Right lobe of liver (tissue), 6 donors: ENCODE data around the gene CNPPD1. TPM values are rescaled to one million over a fixed set of nuclear protein-coding genes. Genes with fewer than 3 reads are reported as not detected.

Experiments used
- ATAC-seq, 4 donors: fragments of 200-7000 bp; cut with Tn5 transposase; one replicate each; pipeline ENCODE4 v1.9.1; 2020; ENCODE audit warnings: mild to moderate bottlenecking in 4 of 4, moderate library complexity in 4 of 4
- DNase-seq, 3 donors: peaks; one replicate each; pipeline ENCODE4 v3.0.0-alpha.2; 2020
- H3K27ac ChIP-seq, 3 donors: fragments of 200-600 bp; one replicate each; pipeline ENCODE4 v1.8.0; 2022
- H3K27me3 ChIP-seq, 2 donors: fragments of 200-600 bp; one replicate each; pipeline ENCODE4 v1.8.0; 2022
- H3K36me3 ChIP-seq, 4 donors: fragments of 200-600 bp; sonication (generic) in 1 of 4; one replicate each; pipeline versions ENCODE4 v1.5.1 to v1.8.0; 2017 to 2022; ENCODE audit warnings: control low read depth in 1 of 4
- H3K4me1 ChIP-seq, 4 donors: fragments of 200-600 bp; sonication (generic) in 1 of 4; one replicate each; pipeline versions ENCODE4 v1.5.1 to v1.8.0; 2017 to 2022; ENCODE audit warnings: control low read depth in 1 of 4
- H3K4me3 ChIP-seq, 3 donors: fragments of 200-600 bp; one replicate each; pipeline ENCODE4 v1.8.0; 2022
- H3K9me3 ChIP-seq, 4 donors: fragments of 200-600 bp; sonication (generic) in 1 of 4; one replicate each; pipeline versions ENCODE4 v1.5.1 to v1.8.0; 2017 to 2022; ENCODE audit warnings: control low read depth in 1 of 4
- POLR2A ChIP-seq: fragments of 450-650 bp; IDR thresholded peaks from one replicate; pipeline ENCODE4 v1.6.1; 2017; ENCODE audit warnings: antibody characterized with exemption, mild to moderate bottlenecking
- WGBS: methylation state at CpG from one replicate; pipeline ENCODE4 v1.1.6; 2018; ENCODE audit warnings: low coverage, low lambda C conversion rate; ENCODE audit not compliant: insufficient coverage; ENCODE audit errors: missing lambda C conversion rate; 5-methylcytosine and 5-hydroxymethylcytosine counted together
- intact Hi-C, 2 donors: fragments of 100-400 bp; cut with DNase I; formaldehyde crosslinking; loops; one replicate each; pipeline versions ENCODE4 v1.11.2 to v1.14.1; 2022
- total RNA-seq, 6 experiments: library from RNA; depleted of rRNA in 2 of 6; stranded (reverse); fragments of >200 nt in 2 of 6; fragmentation: NEBNext Ultra II Directional in 3 of 6; extraction: Animal tissue kit (Norgen Biotek cat#: 25700) in 3 of 6; gene quantifications; one replicate each; pipeline versions ENCODE4 v1.1.0 to v1.2.4, GENCODE V29; 2016 to 2023
- TF ChIP-seq, protein P1 (sequence below), 4 donors: fragments of 200-600 bp in 3 of 4; fragments of 450-650 bp in 1 of 4; IDR thresholded peaks; one replicate each; pipeline versions ENCODE4 v1.5.1 to v1.8.0; 2016 to 2022; ENCODE audit warnings: antibody characterized with exemption in 4 of 4, mild to moderate bottlenecking in 2 of 4
- donor health status: DM: no; HTN: yes; CAD: no.
- donor health status: DM: no; HTN: no; CAD: no.
- donor health status: DM: no; HTN: no; CAD: no.
- donor health status: DM: no; HTN: yes; CAD: no.
- donor health status: DM: no; HTN: yes; CAD: no.

The CNPPD1 gene
- total RNA-seq, 6 experiments from 2014 or later: 22.3 to 37.1 (median 30.2) TPM

DNA sequence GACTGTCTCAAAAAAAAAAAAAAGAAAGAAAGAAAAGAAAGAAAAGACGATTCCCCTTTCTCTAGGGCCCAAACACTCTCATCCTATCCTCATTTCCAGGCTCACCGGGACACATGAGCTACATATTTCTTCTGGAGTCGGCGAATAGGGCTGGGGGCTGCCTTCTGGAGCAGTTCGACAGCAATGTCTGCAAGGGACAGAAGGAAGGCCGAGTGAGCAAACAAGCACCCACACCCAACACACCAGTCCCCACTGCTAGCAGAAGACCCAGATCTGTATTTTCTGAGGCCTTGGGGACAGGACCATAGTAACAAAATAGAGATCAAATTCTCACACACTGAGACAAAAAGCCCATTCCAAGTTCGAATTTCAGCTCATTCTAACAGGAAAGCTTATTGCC, 1.2 kb downstream of the CNPPD1 start:
- H3K27ac ChIP-seq: peak overlapping the region in 2 of 3 donors; percentile 99 to 100
- ATAC-seq (no peak), DNase-seq (no peak)
- H3K4me1 ChIP-seq: peaks cover 0 to 33% (median 7%) of the 10 kb centered on the region in 4 donors
- no peaks in the 10 kb centered on the region for H3K27me3 ChIP-seq
- H3K4me3 ChIP-seq: peak overlapping the region; percentile 86 to 98 (median 92)
- no peaks in the 10 kb centered on the region for H3K9me3 ChIP-seq
- TF ChIP-seq, protein P1, sequence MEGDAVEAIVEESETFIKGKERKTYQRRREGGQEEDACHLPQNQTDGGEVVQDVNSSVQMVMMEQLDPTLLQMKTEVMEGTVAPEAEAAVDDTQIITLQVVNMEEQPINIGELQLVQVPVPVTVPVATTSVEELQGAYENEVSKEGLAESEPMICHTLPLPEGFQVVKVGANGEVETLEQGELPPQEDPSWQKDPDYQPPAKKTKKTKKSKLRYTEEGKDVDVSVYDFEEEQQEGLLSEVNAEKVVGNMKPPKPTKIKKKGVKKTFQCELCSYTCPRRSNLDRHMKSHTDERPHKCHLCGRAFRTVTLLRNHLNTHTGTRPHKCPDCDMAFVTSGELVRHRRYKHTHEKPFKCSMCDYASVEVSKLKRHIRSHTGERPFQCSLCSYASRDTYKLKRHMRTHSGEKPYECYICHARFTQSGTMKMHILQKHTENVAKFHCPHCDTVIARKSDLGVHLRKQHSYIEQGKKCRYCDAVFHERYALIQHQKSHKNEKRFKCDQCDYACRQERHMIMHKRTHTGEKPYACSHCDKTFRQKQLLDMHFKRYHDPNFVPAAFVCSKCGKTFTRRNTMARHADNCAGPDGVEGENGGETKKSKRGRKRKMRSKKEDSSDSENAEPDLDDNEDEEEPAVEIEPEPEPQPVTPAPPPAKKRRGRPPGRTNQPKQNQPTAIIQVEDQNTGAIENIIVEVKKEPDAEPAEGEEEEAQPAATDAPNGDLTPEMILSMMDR (IDR thresholded peaks at IDR 0.05): no peak
- no peak for TF ChIP-seq POLR2A
- WGBS: 74% methylated on average over 7 of the region's 7 CpGs
- intact Hi-C loops: loop anchor here in 1 of 2 donors (5.0 kb wide), 1 partner anchor 42 kb away; the partner anchor contains the start of gene ABCB6
- H3K36me3 ChIP-seq: peaks cover 0 to 45% (median 7%) of the 10 kb centered on the region in 4 donors

GRCh38 chr2:219174801-219175200, 1.9 kb downstream of the CNPPD1 start:
- H3K27me3 ChIP-seq: no peaks in the 10 kb centered on the region
- no peak for DNase-seq
- ATAC-seq: no peak
- H3K9me3 ChIP-seq: no peaks in the 10 kb centered on the region
- peaks cover 0 to 38% (median 4%) of the 10 kb centered on the region in 4 donors for H3K36me3 ChIP-seq
- intact Hi-C loops: loop anchor here in 1 of 2 donors (5.0 kb wide), 2 partner anchors 32 to 42 kb away; partner anchors contain the start of genes ABCB6 and ZFAND2B
- TF ChIP-seq, protein P1 (IDR thresholded peaks at IDR 0.05): no peak
- TF ChIP-seq POLR2A: no peak
- 83% methylated on average over 1 of the region's 7 CpGs for WGBS
- peaks cover 0 to 40% (median 10%) of the 10 kb centered on the region in 4 donors for H3K4me1 ChIP-seq
- H3K27ac ChIP-seq: no peak overlapping the region
- H3K4me3 ChIP-seq: no peak overlapping the region

GRCh38 chr2:219174146-219174545, 2.6 kb downstream of the CNPPD1 start:
- Histone ChIP-seq H3K36me3 (peaks cover 0 to 35% (median 4%) of the 10 kb centered on the region in 4 donors), H3K27me3 (no peaks in the 10 kb centered on the region), H3K9me3 (no peaks in the 10 kb centered on the region), H3K4me1 (peaks cover 0 to 35% (median 9%) of the 10 kb centered on the region in 4 donors), H3K4me3 (no peak overlapping the region), H3K27ac (no peak overlapping the region)
- ATAC-seq (no peak), DNase-seq (no peak)
- TF ChIP-seq, protein P1 (IDR thresholded peaks at IDR 0.05): no peak
- no peak for TF ChIP-seq POLR2A
- WGBS: 87% methylated on average over 2 of the region's 3 CpGs
- intact Hi-C loops: loop anchor here in 1 of 2 donors (5.0 kb wide), 1 partner anchor 33 kb away; the partner anchor contains the start of gene ZFAND2B

DNA sequence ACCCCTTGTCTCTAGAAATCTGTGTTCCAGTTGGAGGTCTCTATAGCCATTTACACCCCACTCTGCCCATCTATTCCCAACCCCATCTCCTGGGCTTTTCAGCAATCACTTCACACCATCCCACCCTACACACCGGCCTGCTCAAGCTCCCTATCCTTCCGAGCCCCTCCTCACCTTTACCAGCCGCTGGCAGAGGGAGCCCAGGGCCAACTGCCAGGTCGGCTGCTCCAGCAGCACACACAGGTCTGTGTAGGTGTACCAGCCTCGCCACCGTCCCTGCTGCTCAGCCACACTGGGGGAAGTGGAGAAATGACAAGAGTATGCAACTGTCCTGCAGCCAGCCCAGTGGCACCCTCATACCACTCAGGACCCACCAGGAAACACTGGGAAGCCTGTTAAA, 3.5 kb downstream of the CNPPD1 start:
- H3K4me1 ChIP-seq: peaks cover 0 to 29% (median 6%) of the 10 kb centered on the region in 4 donors
- intact Hi-C loops: loop anchor here in 1 of 2 donors (5.0 kb wide), 1 partner anchor 34 kb away; the partner anchor contains the start of gene ZFAND2B
- ATAC-seq: no peak
- no peak overlapping the region for H3K27ac ChIP-seq
- no peak for DNase-seq
- no peaks in the 10 kb centered on the region for H3K9me3 ChIP-seq
- TF ChIP-seq, protein P1 (IDR thresholded peaks at IDR 0.05): no peak
- no peak for TF ChIP-seq POLR2A
- H3K4me3 ChIP-seq: no peak overlapping the region
- 91% methylated on average over 4 of the region's 6 CpGs for WGBS
- peaks cover 0 to 35% (median 4%) of the 10 kb centered on the region in 4 donors for H3K36me3 ChIP-seq
- H3K27me3 ChIP-seq: no peaks in the 10 kb centered on the region
